Motor neuron (in vitro differentiated cells): Measurements from ENCODE around the gene RNASE9. TPM values are rescaled to one million over a fixed set of nuclear protein-coding genes. Genes with fewer than 3 reads are reported as not detected.
"Not testable (repeated sequence)": the region's sequence is repeated elsewhere in the genome, so short reads cannot be mapped to it uniquely, and the experiment has no call there.

Experiments used
- ATAC-seq, 8 experiments: fragments of 200-7000 bp; cut with Tn5 transposase; replicated peaks in 6 of 8; 2 replicates each; pipeline ENCODE4 v1.8.0; 2021; ENCODE audit warnings: mild to moderate bottlenecking in 8 of 8, moderate library complexity in 8 of 8
- H3K27ac ChIP-seq, 2 donors: fragments of 250-450 bp; sonication (Bioruptor Pico); 2 replicates each; pipeline ENCODE4 v1.9.0; 2021; ENCODE audit warnings: antibody characterized with exemption in 2 of 2, mild to moderate bottlenecking in 2 of 2, moderate library complexity in 1 of 2
- H3K4me1 ChIP-seq, 2 donors: fragments of 250-450 bp; sonication (Bioruptor Pico); replicated peaks in 1 of 2; 2 replicates each; pipeline ENCODE4 v1.6.1; 2021; ENCODE audit warnings: antibody characterized with exemption in 2 of 2, mild to moderate bottlenecking in 2 of 2, moderate library complexity in 1 of 2
- H3K4me3 ChIP-seq, 5 donors: fragments of 250-450 bp; sonication (Bioruptor Pico); 2 replicates each; pipeline ENCODE4 v1.9.0; 2021; ENCODE audit warnings: antibody characterized with exemption in 5 of 5, mild to moderate bottlenecking in 5 of 5, moderate library complexity in 4 of 5
- WGBS, 10 experiments: fragments of 450-650 bp; shearing (Covaris generic); methylation state at CpG; one replicate each; pipeline ENCODE4 v1.0.0; 2022; 5-methylcytosine and 5-hydroxymethylcytosine counted together
- in situ Hi-C, 9 experiments: fragments of 400-800 bp; cut with MboI; loops; one replicate each; pipeline ENCODE4 v1.15.0; 2021; ENCODE audit warnings: low sequenced_read_pairs in 9 of 9, low pct_unique_long_range_greater_than_20kb in 2 of 9; ENCODE audit not compliant: unreplicated experiment in 9 of 9
- total RNA-seq, 8 experiments: library from RNA; unstranded; fragments of 300-600 nt; gene quantifications; 2 replicates each; pipeline versions ENCODE4 v1.2.3 to v1.2.4, GENCODE V29; 2022

The RNASE9 gene
- total RNA-seq, 8 experiments from 2014 or later = 0.24 to 0.62 (median 0.25) TPM; not detected in 5

DNA sequence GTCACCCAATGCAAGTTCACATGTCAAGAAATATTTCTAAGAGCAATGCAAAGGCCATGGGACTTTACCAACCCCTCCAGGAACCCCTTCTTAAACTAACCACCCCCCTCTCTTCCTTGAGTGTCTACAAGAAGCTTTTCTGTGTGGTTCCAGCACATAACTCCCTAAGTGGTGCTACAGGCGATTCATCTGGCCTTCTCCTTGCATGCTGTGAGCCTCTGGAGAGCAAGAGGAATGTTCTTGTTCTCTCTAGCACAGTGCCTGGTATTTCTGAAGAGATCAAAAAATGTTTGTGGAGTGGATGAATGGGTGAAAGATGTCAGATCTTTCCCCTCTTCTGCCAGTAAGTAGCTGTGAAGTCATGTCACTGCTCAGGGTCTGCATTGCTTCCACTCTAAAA is 36.3 kb upstream of the RNASE9 start:
- WGBS, 10 experiments = 17 to 100% (median 67%) methylated on average over 1 of the region's 1 CpG; no CpG with 5 or more reads in 5 of the 10 experiments
- in situ Hi-C loops = loop anchor here in 1 of 9 experiments (10.0 kb wide), 1 partner anchor 62 kb away; no protein-coding TSS in a partner anchor
- no peak for ATAC-seq
- no peak overlapping the region for H3K27ac ChIP-seq
- no peak overlapping the region for H3K4me3 ChIP-seq
- H3K4me1 ChIP-seq = no peaks in the 10 kb centered on the region

DNA sequence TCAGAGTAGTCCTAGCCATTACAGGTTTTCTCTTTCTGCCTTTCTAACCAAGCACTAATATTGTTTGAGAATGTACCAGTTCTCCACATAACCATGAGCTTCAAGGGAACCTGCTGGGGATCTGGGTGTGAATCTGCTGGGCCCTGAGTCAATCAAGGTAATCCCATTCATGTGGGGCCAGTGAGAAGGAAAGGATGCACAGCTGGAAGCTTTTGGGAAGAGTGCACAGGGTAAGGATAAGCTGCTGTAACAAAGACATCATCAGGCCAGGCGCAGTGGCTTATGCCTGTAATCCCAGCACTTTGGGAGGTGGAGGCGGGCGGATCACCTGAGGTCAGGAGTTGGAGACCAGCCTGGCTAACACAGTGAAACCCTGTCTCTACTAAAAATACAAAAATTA is 34.9 kb upstream of the RNASE9 start:
- H3K4me1 ChIP-seq, H3K27ac ChIP-seq, ATAC-seq, H3K4me3 ChIP-seq: not testable (repeated sequence)
- WGBS, 10 experiments = 80 to 100% (median 88%) methylated on average over 2 to 3 of the region's 3 CpGs; no CpG with 5 or more reads in 5 of the 10 experiments
- in situ Hi-C loops = loop anchor here in 1 of 9 experiments (10.0 kb wide), 1 partner anchor 61 kb away; no protein-coding TSS in a partner anchor

DNA sequence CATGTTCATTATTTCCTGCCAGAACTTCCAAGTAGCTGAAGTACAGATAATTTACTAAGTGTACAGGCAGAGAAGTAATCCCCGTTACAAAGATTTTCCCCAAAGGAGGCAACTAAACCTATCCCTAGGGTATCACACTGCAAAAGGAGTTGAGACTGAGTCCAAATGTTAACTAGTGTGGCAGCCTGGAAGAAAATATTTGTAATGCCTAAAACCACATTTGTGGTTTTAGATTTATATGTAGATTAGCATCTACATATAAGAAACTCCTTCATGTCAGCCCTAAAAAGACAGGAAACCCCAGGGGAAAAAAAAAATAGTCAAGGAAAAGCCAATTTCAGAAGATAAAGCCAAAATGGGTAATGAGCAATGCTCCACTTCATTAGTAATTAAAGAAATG is 31.7 kb upstream of the RNASE9 start:
- no peaks in the 10 kb centered on the region for H3K4me1 ChIP-seq
- in situ Hi-C loops = loop anchor here in 1 of 9 experiments (10.0 kb wide), 1 partner anchor 58 kb away; no protein-coding TSS in a partner anchor
- H3K4me3 ChIP-seq = no peak overlapping the region
- peak in 3 of 8 experiments; percentile 32 to 80 (median 52) for ATAC-seq
- 0 to 100% (median 56%) methylated on average over 1 of the region's 1 CpG; no CpG with 5 or more reads in 3 of the 10 experiments for WGBS, 10 experiments
- no peak overlapping the region for H3K27ac ChIP-seq

DNA sequence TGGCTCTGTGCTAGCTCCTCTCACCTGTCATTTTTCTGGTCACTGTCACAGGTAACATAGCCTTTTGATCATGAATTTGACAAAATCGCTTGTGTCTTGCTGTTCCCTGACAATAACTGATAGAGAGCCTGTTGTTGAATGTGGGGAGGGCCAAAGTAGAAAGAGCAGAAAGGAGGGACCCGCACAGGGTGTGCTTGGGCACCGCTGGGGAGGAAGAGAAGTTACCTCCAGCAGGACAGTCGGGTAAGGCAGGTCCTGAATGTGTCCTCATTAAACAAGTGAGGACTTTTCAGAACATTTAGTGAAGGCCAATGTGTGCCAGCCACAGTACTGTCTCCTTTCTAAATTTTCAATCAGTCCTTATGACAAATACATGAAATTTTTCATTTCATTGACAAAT is 30.4 kb upstream of the RNASE9 start, which contains the start of gene RNASE12:
TSS of gene RNASE12 (minus strand) at position 142 of the 400 bp plus-strand sequence. CDS start 653 bp downstream, outside the sequence.
- in situ Hi-C loops = loop anchor here in 1 of 9 experiments (10.0 kb wide), 1 partner anchor 56 kb away; no protein-coding TSS in a partner anchor
- H3K27ac ChIP-seq = no peak within 1 kb of the TSS
- WGBS, 10 experiments = 0 to 100% (median 70%) methylated on average over 1 to 4 of the region's 4 CpGs; no CpG with 5 or more reads in 3 of the 10 experiments
- no peaks in the 10 kb centered on the region for H3K4me1 ChIP-seq
- ATAC-seq = no peak
- H3K4me3 ChIP-seq = no peak within 1 kb of the TSS

DNA sequence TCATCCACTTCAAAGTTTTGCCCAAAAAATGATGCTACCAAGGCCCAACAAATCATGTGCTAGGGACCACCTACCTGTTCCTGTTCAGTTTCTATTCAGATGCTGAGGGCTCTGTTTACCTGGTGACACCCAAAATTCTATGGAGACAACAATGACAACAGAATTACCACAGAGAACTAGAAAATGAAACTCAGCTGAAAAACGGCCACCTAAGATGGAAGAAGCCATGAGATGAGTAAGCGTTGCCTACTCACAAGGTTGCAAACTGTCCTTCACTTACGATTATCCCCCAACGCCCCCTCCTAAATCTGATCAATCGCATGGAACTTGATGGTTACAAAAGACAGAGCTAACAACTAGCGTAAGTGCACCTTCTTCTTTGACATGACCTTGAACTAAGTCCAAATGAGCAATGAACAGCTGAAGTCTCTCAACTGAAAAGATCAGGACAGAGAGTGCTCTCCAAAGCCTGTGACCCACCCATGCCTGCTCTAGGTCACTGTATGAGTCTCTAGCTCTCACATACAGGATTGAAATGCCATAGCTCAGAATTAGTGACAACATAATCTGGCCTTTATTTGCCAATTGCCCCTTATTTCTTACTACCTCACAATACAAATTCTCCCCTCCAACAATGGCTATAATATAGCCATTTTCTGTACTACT is 26.8 kb upstream of the RNASE9 start, which contains the start of gene RNASE11:
TSS of gene RNASE11 (minus strand) at position 513 of the 666 bp plus-strand sequence.
- ATAC-seq = no peak
- WGBS, 10 experiments = 8 to 89% (median 70%) methylated on average over 1 to 5 of the region's 6 CpGs; no CpG with 5 or more reads in 1 of the 10 experiments
- in situ Hi-C loops = no loop called here
- Histone ChIP-seq H3K4me3 (no peak within 1 kb of the TSS), H3K4me1 (no peaks in the 10 kb centered on the region), H3K27ac (no peak within 1 kb of the TSS)

DNA sequence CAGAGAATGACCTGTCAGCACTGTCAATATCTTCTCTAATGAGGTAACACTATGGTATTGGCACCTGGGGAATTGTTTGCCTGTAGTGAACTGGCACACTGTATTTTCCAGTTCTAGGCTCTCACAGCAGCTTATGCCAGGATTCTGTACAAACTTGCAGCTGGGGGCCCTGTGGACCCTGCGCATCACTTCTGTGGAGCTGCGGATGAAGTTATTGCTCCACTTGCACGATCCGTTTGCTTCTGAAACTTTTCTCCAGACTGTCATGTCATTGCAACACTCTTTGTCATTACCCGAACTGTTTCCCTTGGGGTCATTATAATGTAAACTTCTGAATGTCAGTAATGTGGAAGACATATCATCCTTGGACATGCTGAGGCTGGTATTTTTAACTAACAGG is 23.1 kb upstream of the RNASE9 start:
- H3K4me3 ChIP-seq = no peak overlapping the region
- 4 to 79% (median 50%) methylated on average over 2 to 5 of the region's 5 CpGs; no CpG with 5 or more reads in 3 of the 10 experiments for WGBS, 10 experiments
- in situ Hi-C loops = no loop called here
- H3K4me1 ChIP-seq = no peaks in the 10 kb centered on the region
- ATAC-seq = no peak
- H3K27ac ChIP-seq = no peak overlapping the region

DNA sequence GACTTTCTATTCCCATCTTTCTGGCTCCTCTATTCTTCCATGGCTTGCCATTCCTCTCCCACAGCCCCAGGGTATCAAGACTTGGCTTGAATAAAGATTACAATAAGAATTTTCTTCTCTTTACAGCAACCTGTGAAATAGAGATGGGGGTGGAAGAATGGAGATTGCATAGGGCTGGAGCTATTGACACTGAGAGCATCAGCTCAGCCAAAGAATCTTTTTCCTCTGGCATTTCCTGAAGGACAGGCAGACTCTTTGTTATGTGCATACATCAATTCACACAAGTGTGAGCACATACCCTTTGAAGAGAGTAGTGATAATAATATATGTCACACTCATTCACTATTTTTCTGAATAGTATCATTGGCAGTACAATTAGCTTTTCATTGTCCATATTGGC is 22.3 kb upstream of the RNASE9 start:
- ATAC-seq = peak in 3 of 8 experiments; percentile 18 to 52 (median 45)
- Histone ChIP-seq H3K27ac (no peak overlapping the region), H3K4me3 (no peak overlapping the region), H3K4me1 (no peaks in the 10 kb centered on the region)
- in situ Hi-C loops = no loop called here

DNA sequence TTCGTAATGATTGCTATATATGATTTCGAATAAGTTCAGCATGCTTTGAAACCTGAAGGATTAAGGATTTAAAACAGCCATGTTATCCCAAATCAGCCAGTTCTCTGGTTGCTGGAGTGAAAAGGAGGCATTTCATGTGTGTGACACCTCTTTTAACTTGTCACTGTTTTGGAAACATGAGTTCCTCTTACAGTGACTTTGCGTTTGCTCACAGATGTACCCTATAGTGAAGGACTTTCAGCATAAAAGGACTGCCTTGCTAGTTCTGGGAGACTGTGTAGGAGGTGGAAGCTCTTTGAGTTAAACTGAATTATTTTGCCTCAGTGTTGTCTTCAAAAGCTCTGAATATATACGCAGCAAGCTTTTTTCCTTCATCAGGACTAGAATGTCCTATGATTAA is 19.4 kb upstream of the RNASE9 start:
- in situ Hi-C loops = no loop called here
- no peak for ATAC-seq
- H3K4me3 ChIP-seq = no peak overlapping the region
- no peak overlapping the region for H3K27ac ChIP-seq
- no peaks in the 10 kb centered on the region for H3K4me1 ChIP-seq
- 0 to 83% (median 60%) methylated on average over 1 to 4 of the region's 4 CpGs; no CpG with 5 or more reads in 1 of the 10 experiments for WGBS, 10 experiments

DNA sequence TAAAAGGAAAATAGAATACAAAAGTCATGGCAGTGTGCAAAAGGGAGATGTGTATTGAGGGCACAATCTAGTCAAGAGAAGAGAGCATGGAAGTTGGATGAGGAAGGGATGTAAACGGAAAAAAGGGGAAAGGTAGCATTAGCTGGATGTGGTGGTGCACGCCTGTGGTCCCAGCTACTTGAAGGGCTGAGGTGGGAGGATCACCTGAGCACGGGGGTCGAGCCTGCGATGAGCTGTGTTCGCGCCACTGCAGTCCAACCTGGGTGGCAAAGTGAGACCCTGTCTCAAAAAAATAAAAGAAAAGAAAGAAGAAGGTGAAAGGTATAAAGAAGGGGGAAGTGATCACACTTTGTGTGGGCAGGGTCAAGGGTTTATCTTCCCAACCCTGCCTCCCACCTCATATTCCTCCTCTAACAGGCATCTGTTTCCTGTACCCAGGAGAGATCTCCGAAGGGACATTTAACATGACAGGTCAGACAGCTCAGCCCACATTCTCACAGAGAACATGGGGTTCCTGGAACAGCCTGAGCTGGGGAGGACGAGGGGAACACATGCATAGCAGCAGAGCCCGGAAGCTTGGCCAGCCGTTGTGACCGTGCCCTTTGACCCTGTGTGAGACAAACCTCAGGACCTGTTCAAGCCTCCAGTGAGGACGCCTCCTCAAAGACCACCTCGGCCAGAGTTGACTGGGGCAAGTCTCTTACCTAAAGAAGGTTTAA is 18.1 kb upstream of the RNASE9 start:
- Histone ChIP-seq H3K27ac (no peak overlapping the region), H3K4me3 (no peak overlapping the region), H3K4me1 (no peaks in the 10 kb centered on the region)
- in situ Hi-C loops = no loop called here
- no peak for ATAC-seq
- 43 to 97% (median 76%) methylated on average over 2 to 10 of the region's 14 CpGs for WGBS, 10 experiments

DNA sequence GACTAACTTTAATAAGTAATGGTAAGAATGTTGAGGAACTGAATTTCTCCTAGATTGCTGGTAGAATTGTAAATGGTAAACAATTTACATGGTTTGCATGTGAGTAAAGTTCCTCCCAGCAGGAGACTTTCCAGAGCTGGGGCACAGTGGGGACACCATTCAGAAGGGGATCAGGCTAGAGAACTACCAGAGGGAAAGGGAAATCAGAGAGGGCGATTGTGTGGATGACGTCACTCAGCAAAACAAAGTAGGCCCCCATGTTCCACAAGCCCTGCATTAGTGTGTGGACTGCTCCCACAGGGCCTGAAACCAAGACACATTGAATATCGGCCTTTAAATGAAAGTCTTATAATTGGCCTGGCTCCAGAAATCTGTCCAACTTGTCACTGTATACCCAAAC is 17.5 kb upstream of the RNASE9 start:
- no peak overlapping the region for H3K4me3 ChIP-seq
- no peaks in the 10 kb centered on the region for H3K4me1 ChIP-seq
- H3K27ac ChIP-seq = no peak overlapping the region
- ATAC-seq = no peak
- WGBS, 10 experiments = 0 to 43% (median 36%) methylated on average over 1 to 3 of the region's 3 CpGs; no CpG with 5 or more reads in 2 of the 10 experiments
- in situ Hi-C loops = no loop called here

DNA sequence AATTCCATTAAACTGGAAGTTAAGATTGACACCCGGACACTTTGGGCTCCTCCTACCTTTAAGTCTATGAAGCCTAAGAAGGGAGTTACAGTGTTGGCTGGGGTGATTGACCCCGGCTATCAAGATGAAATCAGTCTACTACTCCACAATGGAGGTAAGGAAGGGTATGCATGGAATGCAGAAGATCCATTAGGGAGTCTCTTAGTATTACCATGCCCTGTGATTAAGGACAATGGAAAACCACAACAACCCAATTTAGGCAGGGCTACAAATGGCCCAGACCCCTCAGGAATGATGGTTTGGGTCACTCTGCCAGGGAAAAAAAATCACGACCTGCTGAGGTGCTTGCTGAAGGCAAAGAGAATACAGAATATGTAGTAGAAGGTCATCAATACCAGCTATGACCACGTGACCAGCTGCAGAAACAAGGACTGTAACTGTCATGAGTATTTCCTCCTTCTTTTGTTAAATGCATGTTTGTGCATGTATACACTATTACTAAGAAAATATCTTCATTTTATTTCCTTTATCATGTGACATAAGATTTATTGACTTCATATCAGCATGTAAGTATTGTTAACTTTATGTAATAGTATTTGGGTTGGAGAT is 11.6 kb upstream of the RNASE9 start:
- H3K27ac ChIP-seq, ATAC-seq, in situ Hi-C loops, H3K4me3 ChIP-seq, H3K4me1 ChIP-seq: not testable (repeated sequence)
- 0 to 67% (median 41%) methylated on average over 1 to 4 of the region's 4 CpGs; no CpG with 5 or more reads in 2 of the 10 experiments for WGBS, 10 experiments

DNA sequence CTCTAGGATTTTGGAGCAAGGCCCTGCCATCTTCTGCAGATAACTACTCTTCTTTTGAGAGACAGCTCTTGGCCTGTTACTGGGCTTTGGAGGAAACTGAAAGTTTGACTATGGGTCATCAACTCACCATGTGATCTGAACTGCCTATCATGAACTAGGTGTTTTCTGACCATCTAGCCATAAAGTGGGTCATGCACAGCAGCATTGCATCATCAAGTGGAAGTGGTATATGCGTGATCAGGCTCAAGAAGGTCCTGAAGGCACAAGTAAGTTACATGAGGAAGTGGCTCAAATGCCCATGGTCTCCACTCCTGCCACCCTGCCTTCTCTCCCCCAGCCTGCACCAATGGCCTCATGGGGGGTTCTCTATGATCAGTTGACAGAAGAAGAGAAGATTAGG is 9.9 kb upstream of the RNASE9 start:
- ATAC-seq, in situ Hi-C loops, H3K4me1 ChIP-seq, H3K4me3 ChIP-seq, H3K27ac ChIP-seq: not testable (repeated sequence)
- 20 to 60% (median 43%) methylated on average over 1 of the region's 1 CpG; no CpG with 5 or more reads in 7 of the 10 experiments for WGBS, 10 experiments

DNA sequence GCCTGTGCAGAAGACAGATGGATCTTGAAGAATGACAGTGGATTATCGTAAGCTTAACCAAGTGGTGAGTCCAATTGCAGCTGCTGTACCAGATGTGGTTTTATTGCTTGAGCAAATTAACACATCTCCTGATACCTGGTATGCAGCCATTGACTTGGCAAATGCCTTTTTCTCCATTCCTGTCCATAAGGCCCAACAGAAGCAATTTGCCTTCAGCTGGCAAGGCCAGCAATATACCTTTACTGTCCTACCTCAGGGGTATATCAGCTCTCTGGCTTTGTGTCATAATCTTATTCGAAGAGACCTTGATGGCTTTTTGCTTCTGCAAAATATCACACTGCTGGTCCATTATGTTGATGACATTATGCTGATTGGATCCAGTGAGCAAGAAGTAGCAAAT is 9.0 kb upstream of the RNASE9 start:
- WGBS, 10 experiments = 0 to 80% (median 50%) methylated on average over 1 to 2 of the region's 2 CpGs; no CpG with 5 or more reads in 5 of the 10 experiments
- H3K4me3 ChIP-seq, H3K27ac ChIP-seq, H3K4me1 ChIP-seq, in situ Hi-C loops, ATAC-seq: not testable (repeated sequence)
